OCI-LY3 (cell line): Measurements from ENCODE around the gene PLK5.

Experiments used
- H2AFZ ChIP-seq: fragments of 200-600, 300-600 bp; shearing (Covaris generic); 2 replicates; pipeline ENCODE4 v1.6.0; 2014; ENCODE audit warnings: antibody characterized with exemption, low read depth, low read length
- H3K27ac ChIP-seq: fragments of 200-600, 300-600 bp; sonication (generic); 2 replicates; pipeline ENCODE4 v1.5.1; 2014; ENCODE audit warnings: mild to moderate bottlenecking, low read length, moderate library complexity, mixed read lengths
- H3K27me3 ChIP-seq: fragments of 200-600, 300-600 bp; sonication (generic); 2 replicates; pipeline ENCODE4 v1.6.1; 2014; ENCODE audit warnings: low read depth, low read length, mixed read lengths
- H3K36me3 ChIP-seq: fragments of 200-600, 300-600 bp; sonication (generic); replicated peaks from 2 replicates; pipeline ENCODE3; 2014; ENCODE audit warnings: low read depth, low read length, mixed read lengths
- H3K4me1 ChIP-seq: fragments of 300-600, 200-600 bp; sonication (generic); 2 replicates; pipeline ENCODE4 v1.6.1; 2014; ENCODE audit warnings: low read length, mixed read lengths
- H3K4me2 ChIP-seq: fragments of 200-600, 300-600 bp; sonication (generic); 2 replicates; pipeline ENCODE4 v1.6.1; 2014; ENCODE audit warnings: low read length, mixed read lengths
- H3K4me3 ChIP-seq: fragments of 300-600, 200-600 bp; sonication (generic); 2 replicates; pipeline ENCODE4 v1.5.1; 2014; ENCODE audit warnings: antibody characterized with exemption, mild to moderate bottlenecking, low read length, moderate library complexity
- H3K79me2 ChIP-seq: fragments of 300-600, 200-600 bp; shearing (Covaris generic); 2 replicates; pipeline ENCODE4 v1.6.1; 2014; ENCODE audit warnings: mild to moderate bottlenecking, low read length, mixed read lengths
- H3K9ac ChIP-seq: fragments of 300-600, 200-600 bp; shearing (Covaris generic); 2 replicates; pipeline ENCODE4 v1.6.0; 2014; ENCODE audit warnings: mild to moderate bottlenecking, low read length, moderate library complexity
- H3K9me3 ChIP-seq: fragments of 200-600, 300-600 bp; shearing (Covaris generic); 2 replicates; pipeline ENCODE4 v1.6.1; 2014; ENCODE audit warnings: low read length, mixed read lengths; ENCODE audit not compliant: insufficient read depth
- H4K20me1 ChIP-seq: fragments of 200-600, 300-600 bp; sonication (generic); 2 replicates; pipeline ENCODE4 v1.6.1; 2016; ENCODE audit warnings: low read length, mixed read lengths; ENCODE audit not compliant: insufficient read depth
- EZH2phosphoT487 ChIP-seq: fragments of 200-600 bp; shearing (Covaris generic); IDR thresholded peaks from 2 replicates; pipeline ENCODE4 v1.6.1; 2018; ENCODE audit warnings: antibody characterized with exemption, mixed run types, low read depth
- TF ChIP-seq, protein P1 (sequence below): fragments of 200-600, 300-600 bp; sonication (generic); IDR thresholded peaks from 2 replicates; pipeline ENCODE4 v1.5.1; 2014; ENCODE audit warnings: antibody characterized with exemption, low read length, low read depth

PLK5 gene

DNA sequence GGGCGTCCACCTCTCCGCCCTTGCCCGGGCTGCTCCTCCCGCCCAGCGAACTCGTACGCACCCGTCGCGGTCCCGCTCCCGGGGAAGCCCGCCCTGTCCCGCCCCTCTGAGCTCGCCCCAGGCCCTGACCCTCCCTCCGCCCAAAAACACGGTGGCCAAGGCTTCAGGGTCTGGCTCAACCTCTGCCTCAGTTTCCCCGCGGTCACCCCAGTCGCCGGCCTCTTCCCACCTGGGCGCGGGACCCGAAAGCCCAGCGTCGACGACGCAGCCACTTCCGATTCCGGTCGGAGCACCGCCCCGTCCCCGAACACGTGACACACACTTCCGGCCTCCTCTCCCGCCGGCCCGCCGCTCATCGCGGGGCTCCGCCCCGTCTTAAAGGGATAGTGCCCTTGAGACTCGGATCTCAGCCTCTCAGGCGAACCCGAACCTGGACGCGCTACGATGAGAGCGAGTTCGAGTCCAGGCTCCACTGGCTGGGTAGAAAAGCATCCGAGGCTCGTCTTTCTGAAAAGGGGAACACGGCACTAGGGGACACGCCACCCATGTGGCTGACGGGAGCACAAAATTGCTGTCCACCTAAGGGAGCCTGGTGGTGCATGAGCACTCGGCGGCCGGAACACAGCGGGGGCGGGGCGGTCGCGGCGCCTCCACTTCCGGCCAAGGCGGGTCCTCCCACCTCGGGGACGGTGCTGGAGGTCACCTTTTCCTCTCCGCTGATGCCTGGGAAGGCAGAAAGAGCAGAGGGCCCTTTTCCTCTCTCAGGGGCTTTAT lies 44.8 kb upstream of the PLK5 start, which contains the start of gene C19orf25:
TSS of gene C19orf25 (minus strand) at position 282 of the 774 bp plus-strand sequence. CDS start 312 bp downstream, outside the sequence.
- H3K27me3 ChIP-seq: no peaks in the 10 kb centered on the region
- peak within 1 kb of the TSS; percentile 73 for H3K4me2 ChIP-seq
- peaks cover 9% of the 10 kb centered on the region; the same call in 1 of the 2 replicates for H4K20me1 ChIP-seq
- peak within 1 kb of the TSS; percentile 78 for H3K27ac ChIP-seq
- peak within 1 kb of the TSS; percentile 97 for H2AFZ ChIP-seq
- TF ChIP-seq, protein P1, sequence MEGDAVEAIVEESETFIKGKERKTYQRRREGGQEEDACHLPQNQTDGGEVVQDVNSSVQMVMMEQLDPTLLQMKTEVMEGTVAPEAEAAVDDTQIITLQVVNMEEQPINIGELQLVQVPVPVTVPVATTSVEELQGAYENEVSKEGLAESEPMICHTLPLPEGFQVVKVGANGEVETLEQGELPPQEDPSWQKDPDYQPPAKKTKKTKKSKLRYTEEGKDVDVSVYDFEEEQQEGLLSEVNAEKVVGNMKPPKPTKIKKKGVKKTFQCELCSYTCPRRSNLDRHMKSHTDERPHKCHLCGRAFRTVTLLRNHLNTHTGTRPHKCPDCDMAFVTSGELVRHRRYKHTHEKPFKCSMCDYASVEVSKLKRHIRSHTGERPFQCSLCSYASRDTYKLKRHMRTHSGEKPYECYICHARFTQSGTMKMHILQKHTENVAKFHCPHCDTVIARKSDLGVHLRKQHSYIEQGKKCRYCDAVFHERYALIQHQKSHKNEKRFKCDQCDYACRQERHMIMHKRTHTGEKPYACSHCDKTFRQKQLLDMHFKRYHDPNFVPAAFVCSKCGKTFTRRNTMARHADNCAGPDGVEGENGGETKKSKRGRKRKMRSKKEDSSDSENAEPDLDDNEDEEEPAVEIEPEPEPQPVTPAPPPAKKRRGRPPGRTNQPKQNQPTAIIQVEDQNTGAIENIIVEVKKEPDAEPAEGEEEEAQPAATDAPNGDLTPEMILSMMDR: no peak
- no peak for TF ChIP-seq EZH2phosphoT487
- H3K4me1 ChIP-seq: peaks cover 6% of the 10 kb centered on the region; the same call in 1 of the 2 replicates
- H3K36me3 ChIP-seq: peaks cover 17% of the 10 kb centered on the region
- H3K9ac ChIP-seq: peak within 1 kb of the TSS; percentile 81
- peaks cover 30% of the 10 kb centered on the region for H3K79me2 ChIP-seq
- no peaks in the 10 kb centered on the region for H3K9me3 ChIP-seq
- peak within 1 kb of the TSS; percentile 86 for H3K4me3 ChIP-seq

DNA sequence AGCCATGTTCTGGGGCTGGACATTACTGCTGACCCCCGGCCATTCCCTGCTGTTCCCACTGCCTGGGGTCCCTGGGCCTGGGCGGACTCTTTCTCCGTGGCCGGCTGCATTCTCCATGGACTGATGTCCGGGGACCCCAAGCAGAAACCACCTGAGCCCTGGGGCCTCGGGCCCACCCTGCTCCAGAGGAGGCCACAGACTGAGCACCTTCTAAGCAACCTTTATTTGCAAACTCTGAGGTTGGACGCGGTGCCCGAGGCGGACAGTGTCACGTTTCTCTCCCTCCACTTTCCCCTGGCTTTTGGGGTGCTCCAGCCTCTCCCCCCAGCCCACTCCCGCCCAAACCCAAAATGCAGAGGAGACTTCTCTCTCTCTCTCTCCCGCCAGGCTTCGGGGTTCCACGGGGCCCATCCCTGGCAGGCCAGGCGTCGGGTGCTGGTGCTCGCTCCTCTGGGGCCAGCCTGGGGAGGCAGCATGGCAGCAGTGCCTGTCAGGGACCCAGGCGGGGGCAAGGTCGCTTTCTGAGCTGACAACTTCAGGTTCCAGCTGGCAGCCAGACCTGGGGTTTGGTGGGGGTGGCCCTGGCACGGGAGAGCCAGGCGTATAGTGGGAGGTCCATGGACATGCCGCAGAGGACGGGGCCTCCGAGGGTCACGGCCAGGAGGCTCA lies 42.5 kb upstream of the PLK5 start:
- Histone ChIP-seq H3K27me3 (no peaks in the 10 kb centered on the region), H3K9ac (no peak overlapping the region), H3K36me3 (peaks cover 4% of the 10 kb centered on the region), H3K4me3 (no peak overlapping the region), H2AFZ (no peak overlapping the region), H3K4me1 (peaks cover 6% of the 10 kb centered on the region; the same call in 1 of the 2 replicates), H3K4me2 (no peak overlapping the region), H4K20me1 (no peaks in the 10 kb centered on the region), H3K79me2 (peaks cover 24% of the 10 kb centered on the region), H3K9me3 (no peaks in the 10 kb centered on the region), H3K27ac (no peak overlapping the region)
- TF ChIP-seq EZH2phosphoT487: no peak
- TF ChIP-seq, protein P1: no peak

DNA sequence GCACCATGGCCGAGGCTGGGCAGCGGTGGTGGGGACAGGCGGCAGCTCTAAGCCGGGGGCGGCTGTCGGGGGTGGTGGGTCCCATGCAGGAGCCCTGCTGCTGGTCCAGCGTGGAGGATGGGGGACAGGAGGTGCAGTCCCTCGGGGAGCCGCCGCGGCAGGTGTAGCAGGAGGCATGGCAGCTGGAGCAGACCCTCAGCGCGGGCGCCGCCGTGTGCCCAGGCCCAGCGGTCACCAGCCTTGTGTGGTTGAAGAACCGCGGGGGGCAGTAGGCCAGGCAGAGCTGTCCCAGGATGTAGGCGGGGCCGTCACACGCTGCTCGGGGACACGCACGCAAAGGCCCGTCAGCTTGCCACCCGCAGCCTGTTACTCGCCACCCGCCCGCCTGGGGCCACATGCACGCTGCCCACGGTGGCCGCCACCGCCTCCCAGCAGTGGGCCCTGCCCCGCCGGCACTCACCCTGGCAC lies 42.0 kb upstream of the PLK5 start:
- TF ChIP-seq, protein P1: no peak
- TF ChIP-seq EZH2phosphoT487: no peak
- Histone ChIP-seq H4K20me1 (no peaks in the 10 kb centered on the region), H3K4me3 (no peak overlapping the region), H3K79me2 (peaks cover 20% of the 10 kb centered on the region), H2AFZ (no peak overlapping the region), H3K27me3 (no peaks in the 10 kb centered on the region), H3K27ac (no peak overlapping the region), H3K4me1 (peaks cover 6% of the 10 kb centered on the region; the same call in 1 of the 2 replicates), H3K9ac (no peak overlapping the region), H3K9me3 (no peaks in the 10 kb centered on the region), H3K4me2 (no peak overlapping the region), H3K36me3 (peaks cover 4% of the 10 kb centered on the region)

DNA sequence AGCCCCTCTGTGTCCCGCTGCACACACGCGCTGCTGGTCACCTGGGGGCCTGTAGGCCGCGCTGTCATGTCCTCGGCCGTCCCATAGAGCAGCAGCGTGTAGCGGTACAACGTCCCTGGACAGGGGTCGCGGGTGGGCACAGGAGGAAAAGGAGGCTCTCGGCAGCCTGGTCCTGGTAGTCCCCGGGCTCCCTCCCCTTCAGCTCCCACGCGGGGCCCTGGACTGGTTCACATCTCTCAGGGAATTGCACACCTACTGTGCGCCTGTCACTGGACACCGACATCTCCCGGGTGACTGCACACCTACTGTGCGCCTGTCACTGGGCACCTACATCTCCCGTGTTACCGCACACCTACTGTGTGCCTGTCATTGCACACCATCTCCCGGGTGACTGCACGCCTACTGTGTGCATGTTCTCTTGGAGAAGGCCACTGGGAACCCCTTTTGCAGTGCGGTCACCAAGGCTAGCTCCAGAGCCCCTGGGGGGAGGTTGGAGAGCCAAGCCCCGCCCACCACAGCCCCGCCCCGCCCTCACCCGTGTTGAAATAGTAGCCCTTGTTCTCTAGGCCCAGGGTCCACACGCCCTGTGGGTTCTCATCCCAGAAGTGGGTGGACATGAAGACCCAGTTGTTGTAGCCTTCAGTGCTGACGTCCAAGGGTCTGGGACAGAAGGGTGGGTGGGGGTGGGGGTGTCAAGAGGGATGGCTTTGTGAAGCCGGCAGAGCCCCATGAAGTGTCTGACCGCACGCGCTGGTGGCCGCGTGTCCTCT lies 41.3 kb upstream of the PLK5 start:
- Histone ChIP-seq H3K4me1 (peaks cover 3% of the 10 kb centered on the region; the same call in 1 of the 2 replicates), H2AFZ (no peak overlapping the region), H3K27ac (no peak overlapping the region), H3K36me3 (no peaks in the 10 kb centered on the region), H3K9me3 (no peaks in the 10 kb centered on the region), H4K20me1 (no peaks in the 10 kb centered on the region), H3K4me2 (no peak overlapping the region), H3K79me2 (peaks cover 14% of the 10 kb centered on the region), H3K4me3 (no peak overlapping the region), H3K27me3 (no peaks in the 10 kb centered on the region), H3K9ac (no peak overlapping the region)
- TF ChIP-seq, protein P1: no peak
- no peak for TF ChIP-seq EZH2phosphoT487
